ENCODE measurements around the gene SLC4A9.

Gene SLC4A9

DNA sequence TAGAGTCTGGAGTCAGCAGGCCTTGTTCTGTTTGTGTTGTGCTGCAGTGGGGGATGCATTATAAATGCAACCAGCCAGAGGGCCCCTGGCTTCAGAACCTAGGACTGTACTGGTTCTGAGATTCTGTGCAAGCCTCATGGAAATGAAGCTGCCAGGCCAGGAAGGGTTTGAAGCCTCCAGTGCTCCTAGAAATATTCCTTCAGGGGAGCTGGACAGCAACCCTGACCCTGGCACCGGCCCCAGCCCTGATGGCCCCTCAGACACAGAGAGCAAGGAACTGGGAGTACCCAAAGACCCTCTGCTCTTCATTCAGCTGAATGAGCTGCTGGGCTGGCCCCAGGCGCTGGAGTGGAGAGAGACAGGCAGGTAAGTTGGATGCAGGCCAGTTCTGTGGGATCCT, at the start of gene SLC4A9:
SLC4A9 (plus strand) TSS at position 94 of the 400 bp plus-strand sequence; CDS start at position 137, 43 bp downstream.
- Histone ChIP-seq H3K36me3 (no peaks in the 10 kb centered on the region), H3K27me3 (peaks cover 0 to 3% of the 10 kb centered on the region in 2 donors), H3K27ac (no peak within 1 kb of the TSS), H3K4me1 (peaks cover 0 to 15% (median 7%) of the 10 kb centered on the region in 4 donors), H3K4me3 (no peak within 1 kb of the TSS), H3K9me3 (no peaks in the 10 kb centered on the region)
- no peak for DNase-seq
- no peak for TF ChIP-seq CTCF (IDR thresholded peaks at IDR 0.05)
- intact Hi-C loops (cut with DNase I; ENCODE audit: low total_unique reads): no loop called here

- no peak for DNase-seq
- intact Hi-C loops (cut with DNase I; ENCODE audit: low total_unique reads): no loop called here
- no peak for TF ChIP-seq CTCF (IDR thresholded peaks at IDR 0.05)
- Histone ChIP-seq H3K4me1 (peaks cover 0 to 16% (median 6%) of the 10 kb centered on the region in 4 donors), H3K27ac (no peak overlapping the region), H3K36me3 (no peaks in the 10 kb centered on the region), H3K27me3 (no peaks in the 10 kb centered on the region), H3K4me3 (no peak overlapping the region), H3K9me3 (no peaks in the 10 kb centered on the region)
These were observed 49.6 kb upstream of the SLC4A9 start for GRCh38 chr5:140310434-140310833.

- intact Hi-C loops (cut with DNase I; ENCODE audit: low total_unique reads): no loop called here
- no peak overlapping the region for H3K27ac ChIP-seq
These were observed 49.0 kb upstream of the SLC4A9 start for GRCh38 chr5:140311011-140311467.

DNA sequence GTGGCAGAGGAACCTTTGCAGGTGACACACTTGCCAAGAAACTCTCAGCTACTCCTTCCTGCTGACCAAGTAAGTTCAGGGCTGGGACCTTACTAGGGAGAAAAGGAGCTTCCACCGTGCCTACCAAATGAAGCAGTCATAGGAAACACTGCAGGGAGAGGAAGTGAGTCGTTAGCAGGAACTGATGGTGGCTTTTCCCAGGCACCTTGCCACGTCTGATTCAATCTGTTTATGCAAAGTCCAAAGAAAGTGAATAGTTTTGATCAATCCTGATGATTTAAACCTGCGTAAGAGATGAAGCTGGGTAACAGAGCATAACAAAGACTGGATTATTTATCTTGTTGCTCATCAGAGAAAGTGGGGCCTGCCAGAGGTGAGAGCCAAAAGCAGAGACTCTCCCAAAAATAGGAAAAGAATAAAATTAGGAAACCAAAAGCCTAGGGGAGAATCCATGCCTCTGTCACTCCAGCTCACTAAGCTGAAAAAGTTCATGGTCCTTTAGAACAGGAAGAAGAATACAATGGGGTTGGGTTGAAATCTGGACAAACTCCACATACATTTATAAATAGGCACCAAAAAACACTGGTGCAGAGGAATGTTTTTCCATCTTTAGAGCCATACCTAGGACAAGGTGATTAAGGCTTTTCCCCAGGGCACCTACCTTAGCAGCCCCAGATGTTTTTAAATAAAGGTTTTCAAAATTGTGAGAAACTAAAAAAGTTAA, 47.8 kb upstream of the SLC4A9 start:
- no peak for TF ChIP-seq CTCF (IDR thresholded peaks at IDR 0.05)
- peak in 1 of 2 donors; percentile 33 for DNase-seq
- Histone ChIP-seq H3K4me1 (peaks cover 0 to 16% (median 6%) of the 10 kb centered on the region in 4 donors), H3K27ac (peak overlapping the region; percentile 35 to 38), H3K36me3 (no peaks in the 10 kb centered on the region), H3K9me3 (no peaks in the 10 kb centered on the region), H3K27me3 (no peaks in the 10 kb centered on the region), H3K4me3 (no peak overlapping the region)
- intact Hi-C loops (cut with DNase I; ENCODE audit: low total_unique reads): no loop called here

More at GRCh38 chr5:140311011-140311467, 49.0 kb upstream of the SLC4A9 start:
- no peak overlapping the region for H3K4me3 ChIP-seq
- H3K36me3 ChIP-seq: no peaks in the 10 kb centered on the region
- DNase-seq: no peak
- peaks cover 0 to 16% (median 6%) of the 10 kb centered on the region in 4 donors for H3K4me1 ChIP-seq
- H3K27me3 ChIP-seq: no peaks in the 10 kb centered on the region
- no peaks in the 10 kb centered on the region for H3K9me3 ChIP-seq
- TF ChIP-seq CTCF (IDR thresholded peaks at IDR 0.05): no peak

DNA sequence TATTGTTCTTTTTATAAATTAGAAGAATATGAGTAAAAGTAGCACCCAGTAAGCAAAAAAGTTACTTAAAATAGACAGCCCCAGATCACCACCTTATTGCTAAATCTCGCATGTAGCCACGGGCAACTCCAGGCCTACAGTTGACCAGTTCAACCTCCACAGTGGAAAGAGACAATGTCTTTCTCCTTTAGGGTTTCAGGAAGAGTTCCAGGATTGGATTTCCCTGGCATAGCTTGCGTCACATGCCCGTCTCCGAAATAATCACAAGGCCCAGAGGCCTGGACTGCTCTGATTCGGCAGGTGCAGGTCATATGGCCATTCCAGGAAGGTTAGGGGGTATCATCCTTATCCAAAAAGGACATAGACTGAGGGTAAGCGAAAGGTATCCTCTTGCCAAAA, 47.2 kb upstream of the SLC4A9 start:
- Histone ChIP-seq H3K9me3 (no peaks in the 10 kb centered on the region), H3K27me3 (no peaks in the 10 kb centered on the region), H3K4me1 (peaks cover 0 to 16% (median 6%) of the 10 kb centered on the region in 4 donors), H3K4me3 (no peak overlapping the region), H3K36me3 (no peaks in the 10 kb centered on the region), H3K27ac (peak overlapping the region in 1 of 2 donors; percentile 38)
- intact Hi-C loops (cut with DNase I; ENCODE audit: low total_unique reads): no loop called here
- TF ChIP-seq CTCF (IDR thresholded peaks at IDR 0.05): no peak
- no peak for DNase-seq
